ENCODE results near the gene KMT2A. TPM values are rescaled to one million over a fixed set of nuclear protein-coding genes. Genes with fewer than 3 reads are reported as not detected.

KMT2A gene
- total and polyA plus RNA-seq, 2 donors (not counting 3 experiments of a cell fraction or from before 2014, with no cell fraction given): 23.5 to 63.9 TPM

DNA sequence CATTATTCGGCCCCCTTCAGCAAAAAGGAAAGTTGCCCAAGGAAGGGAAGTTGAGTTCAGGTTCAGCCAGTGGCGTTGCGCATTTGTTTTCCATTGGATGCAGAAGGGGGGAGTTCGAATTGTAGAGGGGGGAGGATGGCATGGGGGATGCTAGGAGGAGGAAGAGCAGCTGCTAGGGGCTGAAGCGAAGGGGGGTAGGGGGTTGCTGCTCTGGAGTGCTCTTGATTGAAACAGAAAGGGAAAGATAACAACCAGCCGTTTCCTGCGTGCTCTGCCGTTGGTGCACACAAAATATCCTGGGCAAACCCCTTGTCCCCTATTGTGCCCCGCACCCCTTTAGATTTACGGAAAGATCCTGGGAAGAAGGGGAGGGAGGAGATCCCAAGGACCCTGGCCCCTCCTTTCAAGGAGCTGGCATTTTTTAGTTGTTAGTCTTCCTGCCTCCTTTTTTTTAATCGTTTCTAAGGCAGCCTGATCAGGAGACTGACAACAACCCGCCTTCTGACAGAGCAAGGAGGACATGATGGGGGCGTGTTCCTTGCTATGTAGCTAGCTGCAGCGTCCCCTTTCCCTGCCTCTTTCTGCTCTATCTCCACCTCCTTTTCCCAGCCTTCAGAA lies 2.1 kb downstream of the KMT2A start:
- ChIA-PET CTCF (interaction anchor here (1.1 to 2.4 kb wide), 4 partner anchors 10 to 50 kb away, joined by 4 to 8 read pairs (median 6); no protein-coding TSS in a partner anchor), POLR2A (no interaction called here)
- H2AFZ ChIP-seq (ENCODE audit: low read depth, low read length): no peak overlapping the region
- no peak for TF ChIP-seq POLR2A (IDR thresholded peaks at IDR 0.05; ENCODE audit: low read depth, low read length)
- no peak for TF ChIP-seq POLR2AphosphoS5 (IDR thresholded peaks at IDR 0.05; ENCODE audit: insufficient read depth, low read depth, low read length)
- TF ChIP-seq FOS (IDR thresholded peaks at IDR 0.05; ENCODE audit: borderline replicate concordance, insufficient read depth, low read length): no peak
- no peak for TF ChIP-seq JUN (IDR thresholded peaks at IDR 0.05; ENCODE audit: borderline replicate concordance, insufficient read depth, insufficient read length, low read depth)
- TF ChIP-seq, protein P1, sequence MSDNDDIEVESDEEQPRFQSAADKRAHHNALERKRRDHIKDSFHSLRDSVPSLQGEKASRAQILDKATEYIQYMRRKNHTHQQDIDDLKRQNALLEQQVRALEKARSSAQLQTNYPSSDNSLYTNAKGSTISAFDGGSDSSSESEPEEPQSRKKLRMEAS (IDR thresholded peaks at IDR 0.05; ENCODE audit: insufficient read depth, insufficient read length): no peak
- TF ChIP-seq, protein P2, sequence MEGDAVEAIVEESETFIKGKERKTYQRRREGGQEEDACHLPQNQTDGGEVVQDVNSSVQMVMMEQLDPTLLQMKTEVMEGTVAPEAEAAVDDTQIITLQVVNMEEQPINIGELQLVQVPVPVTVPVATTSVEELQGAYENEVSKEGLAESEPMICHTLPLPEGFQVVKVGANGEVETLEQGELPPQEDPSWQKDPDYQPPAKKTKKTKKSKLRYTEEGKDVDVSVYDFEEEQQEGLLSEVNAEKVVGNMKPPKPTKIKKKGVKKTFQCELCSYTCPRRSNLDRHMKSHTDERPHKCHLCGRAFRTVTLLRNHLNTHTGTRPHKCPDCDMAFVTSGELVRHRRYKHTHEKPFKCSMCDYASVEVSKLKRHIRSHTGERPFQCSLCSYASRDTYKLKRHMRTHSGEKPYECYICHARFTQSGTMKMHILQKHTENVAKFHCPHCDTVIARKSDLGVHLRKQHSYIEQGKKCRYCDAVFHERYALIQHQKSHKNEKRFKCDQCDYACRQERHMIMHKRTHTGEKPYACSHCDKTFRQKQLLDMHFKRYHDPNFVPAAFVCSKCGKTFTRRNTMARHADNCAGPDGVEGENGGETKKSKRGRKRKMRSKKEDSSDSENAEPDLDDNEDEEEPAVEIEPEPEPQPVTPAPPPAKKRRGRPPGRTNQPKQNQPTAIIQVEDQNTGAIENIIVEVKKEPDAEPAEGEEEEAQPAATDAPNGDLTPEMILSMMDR (IDR thresholded peaks at IDR 0.05; ENCODE audit: extremely low read depth in 1 of 2, insufficient read depth in 1 of 2, low read depth in 1 of 2, low read length in 2 of 2): no peak
- TF ChIP-seq MYC (IDR thresholded peaks at IDR 0.05; ENCODE audit: low read depth, low read length): no peak
- no peak for TF ChIP-seq EZH2 (IDR thresholded peaks at IDR 0.05; ENCODE audit: borderline replicate concordance, low read depth, low read length, severe bottlenecking)
- H3K27ac ChIP-seq (ENCODE audit: insufficient read depth, low read depth, low read length): peak overlapping the region; percentile 13
- intact Hi-C loops (cut with micrococcal nuclease) (loop anchor here (5.0 kb wide), 1 partner anchor 129 kb away; the partner anchor contains the start of gene IFT46), dilution Hi-C loops (cut with MboI; ENCODE audit: extremely low pct_ligation_motif_present, low sequenced_read_pairs) (no loop called here)
- H4K20me1 ChIP-seq (replicated peaks; ENCODE audit: control insufficient read depth, extremely low read depth, insufficient read depth, low read length): peaks cover 29% of the 10 kb centered on the region
- H3K27me3 ChIP-seq (ENCODE audit: control insufficient read depth in 2 of 2, insufficient read depth in 2 of 2, low read length in 2 of 2): no peaks in the 10 kb centered on the region
- no peaks in the 10 kb centered on the region for H3K9me3 ChIP-seq (replicated peaks; ENCODE audit: control insufficient read depth, insufficient read depth, low read length)
- FAIRE-seq (peak; percentile 78), DNase-seq (ENCODE audit: low read depth, low spot score) (peak; percentile 80)
- no peaks in the 10 kb centered on the region for H3K9me1 ChIP-seq (replicated peaks; ENCODE audit: control insufficient read depth, extremely low read depth, insufficient read depth, low read length)
- no TSS peak for BruUV-seq (replicated peaks)
- peak overlapping the region; percentile 85 for H3K9ac ChIP-seq (replicated peaks; ENCODE audit: extremely low read depth, insufficient read depth, low read length)
- H3K4me2 ChIP-seq (ENCODE audit: insufficient read depth, low read length): peak overlapping the region; percentile 76
- H3K4me3 ChIP-seq (replicated peaks in 1 of 3; ENCODE audit: insufficient read depth in 1 of 3, low read depth in 1 of 3, low read length in 3 of 3): peak overlapping the region; percentile 82 to 94 (median 90)
- H3K79me2 ChIP-seq (ENCODE audit: control insufficient read depth, insufficient read depth, low read length): peaks cover 69% of the 10 kb centered on the region
- H3K4me1 ChIP-seq (ENCODE audit: control insufficient read depth, extremely low read depth, insufficient read depth, low read length): peaks cover 33% of the 10 kb centered on the region
- H3K36me3 ChIP-seq (ENCODE audit: control insufficient read depth in 2 of 2, extremely low read depth in 1 of 2, insufficient read depth in 2 of 2, low read length in 2 of 2): no peaks in the 10 kb centered on the region
